Measurements from ENCODE around the gene UNC119B.

The UNC119B gene

DNA sequence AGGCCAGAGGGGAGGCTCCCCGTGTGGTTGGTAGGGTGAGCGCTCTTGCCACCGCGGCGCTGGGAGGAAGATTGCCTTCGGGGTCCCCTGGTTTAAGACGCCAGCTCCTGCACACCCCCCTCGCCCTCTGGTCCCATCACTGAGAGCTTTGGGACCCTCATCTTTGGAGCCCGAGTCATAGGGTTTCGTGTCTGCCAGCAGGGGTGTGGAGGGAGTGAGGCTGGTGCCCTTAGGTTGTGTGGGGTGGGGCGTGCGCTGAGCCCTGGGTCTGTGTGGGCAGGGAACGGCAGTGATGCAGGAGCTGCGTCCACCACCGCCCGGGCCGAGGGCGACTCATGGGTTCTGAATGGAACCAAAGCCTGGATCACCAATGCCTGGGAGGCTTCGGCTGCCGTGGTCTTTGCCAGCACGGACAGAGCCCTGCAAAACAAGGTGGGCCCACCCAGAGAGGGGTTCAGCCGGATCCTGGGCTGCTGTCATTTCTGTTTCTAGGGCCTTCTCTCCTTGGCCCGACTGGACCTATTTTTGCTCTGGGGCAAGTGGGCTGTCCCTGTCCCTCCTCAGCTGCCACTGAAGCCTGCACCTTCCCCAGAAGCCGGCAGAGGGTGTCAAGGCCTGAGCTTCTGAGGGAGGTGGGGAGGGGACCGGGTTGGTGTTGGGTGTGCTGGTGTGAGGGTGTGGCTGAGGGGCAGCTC is 27.4 kb downstream of the UNC119B start:
- no peak for DNase-seq (ENCODE audit: low read depth)
- H3K4me3 ChIP-seq (ENCODE audit: control insufficient read depth, low read depth, low read length) = no peak overlapping the region
- TF ChIP-seq, protein P1, sequence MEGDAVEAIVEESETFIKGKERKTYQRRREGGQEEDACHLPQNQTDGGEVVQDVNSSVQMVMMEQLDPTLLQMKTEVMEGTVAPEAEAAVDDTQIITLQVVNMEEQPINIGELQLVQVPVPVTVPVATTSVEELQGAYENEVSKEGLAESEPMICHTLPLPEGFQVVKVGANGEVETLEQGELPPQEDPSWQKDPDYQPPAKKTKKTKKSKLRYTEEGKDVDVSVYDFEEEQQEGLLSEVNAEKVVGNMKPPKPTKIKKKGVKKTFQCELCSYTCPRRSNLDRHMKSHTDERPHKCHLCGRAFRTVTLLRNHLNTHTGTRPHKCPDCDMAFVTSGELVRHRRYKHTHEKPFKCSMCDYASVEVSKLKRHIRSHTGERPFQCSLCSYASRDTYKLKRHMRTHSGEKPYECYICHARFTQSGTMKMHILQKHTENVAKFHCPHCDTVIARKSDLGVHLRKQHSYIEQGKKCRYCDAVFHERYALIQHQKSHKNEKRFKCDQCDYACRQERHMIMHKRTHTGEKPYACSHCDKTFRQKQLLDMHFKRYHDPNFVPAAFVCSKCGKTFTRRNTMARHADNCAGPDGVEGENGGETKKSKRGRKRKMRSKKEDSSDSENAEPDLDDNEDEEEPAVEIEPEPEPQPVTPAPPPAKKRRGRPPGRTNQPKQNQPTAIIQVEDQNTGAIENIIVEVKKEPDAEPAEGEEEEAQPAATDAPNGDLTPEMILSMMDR (IDR thresholded peaks at IDR 0.05; ENCODE audit: control insufficient read depth, insufficient read depth, low read depth, low read length, missing control alignments) = peak; percentile 39

DNA sequence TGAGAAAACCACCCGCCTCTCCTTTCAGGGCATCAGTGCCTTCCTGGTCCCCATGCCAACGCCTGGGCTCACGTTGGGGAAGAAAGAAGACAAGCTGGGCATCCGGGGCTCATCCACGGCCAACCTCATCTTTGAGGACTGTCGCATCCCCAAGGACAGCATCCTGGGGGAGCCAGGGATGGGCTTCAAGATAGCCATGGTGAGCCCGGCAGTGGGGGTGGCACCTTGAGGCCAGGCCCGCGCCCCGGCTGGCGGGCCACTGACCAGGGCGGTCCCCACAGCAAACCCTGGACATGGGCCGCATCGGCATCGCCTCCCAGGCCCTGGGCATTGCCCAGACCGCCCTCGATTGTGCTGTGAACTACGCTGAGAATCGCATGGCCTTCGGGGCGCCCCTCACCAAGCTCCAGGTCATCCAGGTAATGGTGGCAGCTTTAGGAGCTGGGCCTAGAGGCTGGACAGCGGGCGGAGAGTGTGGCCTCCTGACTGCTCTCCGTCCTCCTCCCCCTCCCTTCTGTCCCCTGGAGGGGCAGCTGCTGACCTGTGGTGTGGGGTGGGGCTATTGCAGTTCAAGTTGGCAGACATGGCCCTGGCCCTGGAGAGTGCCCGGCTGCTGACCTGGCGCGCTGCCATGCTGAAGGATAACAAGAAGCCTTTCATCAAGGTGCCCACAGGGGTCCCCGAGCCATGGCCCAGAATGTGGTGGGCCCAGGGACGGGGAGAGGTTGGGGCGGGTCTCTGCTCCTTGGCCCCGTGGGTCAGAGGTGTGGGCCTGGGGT is 28.2 kb downstream of the UNC119B start:
- DNase-seq (ENCODE audit: low read depth) = no peak
- TF ChIP-seq, protein P1 (IDR thresholded peaks at IDR 0.05; ENCODE audit: control insufficient read depth, insufficient read depth, low read depth, low read length, missing control alignments) = no peak
- no peak overlapping the region for H3K4me3 ChIP-seq (ENCODE audit: control insufficient read depth, low read depth, low read length)

DNA sequence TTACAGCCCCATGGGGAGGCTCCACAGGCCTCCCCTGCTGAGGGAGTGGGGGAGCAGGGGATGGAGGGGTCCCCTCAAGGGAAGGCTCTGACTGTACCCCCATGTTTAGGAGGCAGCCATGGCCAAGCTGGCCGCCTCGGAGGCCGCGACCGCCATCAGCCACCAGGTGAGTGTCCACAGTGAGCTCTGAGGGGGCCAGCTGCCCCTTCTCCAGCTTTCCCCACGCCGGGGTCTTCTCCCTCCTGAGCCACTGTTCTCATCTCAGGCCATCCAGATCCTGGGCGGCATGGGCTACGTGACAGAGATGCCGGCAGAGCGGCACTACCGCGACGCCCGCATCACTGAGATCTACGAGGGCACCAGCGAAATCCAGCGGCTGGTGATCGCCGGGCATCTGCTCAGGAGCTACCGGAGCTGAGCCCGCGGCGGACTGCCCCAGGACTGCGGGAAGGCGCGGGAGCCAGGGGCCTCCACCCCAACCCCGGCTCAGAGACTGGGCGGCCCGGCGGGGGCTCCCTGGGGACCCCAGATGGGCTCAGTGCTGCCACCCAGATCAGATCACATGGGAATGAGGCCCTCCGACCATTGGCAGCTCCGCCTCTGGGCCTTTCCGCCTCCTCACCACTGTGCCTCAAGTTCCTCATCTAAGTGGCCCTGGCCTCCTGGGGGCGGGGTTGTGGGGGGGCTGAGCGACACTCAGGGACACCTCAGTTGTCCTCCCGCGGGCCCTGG is 28.9 kb downstream of the UNC119B start:
- DNase-seq (ENCODE audit: low read depth) = no peak
- TF ChIP-seq, protein P1 (IDR thresholded peaks at IDR 0.05; ENCODE audit: control insufficient read depth, insufficient read depth, low read depth, low read length, missing control alignments) = no peak
- no peak overlapping the region for H3K4me3 ChIP-seq (ENCODE audit: control insufficient read depth, low read depth, low read length)

DNA sequence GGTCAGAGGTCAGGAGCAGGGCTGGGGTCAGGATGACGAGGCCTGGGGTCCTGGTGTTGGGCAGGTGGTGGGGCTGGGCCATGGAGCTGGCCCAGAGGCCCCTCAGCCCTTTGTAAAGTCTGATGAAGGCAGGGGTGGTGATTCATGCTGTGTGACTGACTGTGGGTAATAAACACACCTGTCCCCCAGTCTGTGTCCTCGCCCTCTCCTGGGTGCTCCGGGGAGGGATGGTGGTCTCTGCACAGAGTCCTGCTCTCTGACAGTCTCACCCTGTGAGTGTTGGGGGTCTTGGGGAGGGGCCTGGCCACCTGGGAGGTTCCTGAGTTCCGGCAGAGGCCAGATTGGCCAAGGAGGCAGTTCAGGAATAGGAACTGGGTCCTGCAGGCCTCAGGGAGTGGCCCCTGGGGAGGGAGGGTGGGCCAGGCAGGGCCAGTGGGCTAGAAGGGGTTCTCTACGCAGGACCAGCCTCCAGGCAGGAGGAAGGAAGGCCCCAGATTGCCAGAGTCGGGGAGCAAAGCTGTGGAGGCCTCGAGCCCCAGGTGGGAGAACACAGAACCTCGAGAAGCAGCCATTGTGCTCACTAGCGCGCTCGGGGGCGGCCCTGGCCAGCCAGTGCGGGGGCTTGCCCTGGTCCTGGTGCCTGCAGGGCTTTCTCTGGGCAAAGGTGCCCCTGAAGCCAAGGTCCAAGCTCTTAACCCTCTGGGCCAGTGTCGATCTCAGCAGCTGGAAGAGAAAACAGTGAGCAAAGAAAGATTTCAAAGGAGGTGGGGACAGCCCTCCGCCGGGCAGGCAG is 29.8 kb downstream of the UNC119B start:
- DNase-seq (ENCODE audit: low read depth) = no peak
- TF ChIP-seq, protein P1 (IDR thresholded peaks at IDR 0.05; ENCODE audit: control insufficient read depth, insufficient read depth, low read depth, low read length, missing control alignments) = no peak
- H3K4me3 ChIP-seq (ENCODE audit: control insufficient read depth, low read depth, low read length) = no peak overlapping the region

DNA sequence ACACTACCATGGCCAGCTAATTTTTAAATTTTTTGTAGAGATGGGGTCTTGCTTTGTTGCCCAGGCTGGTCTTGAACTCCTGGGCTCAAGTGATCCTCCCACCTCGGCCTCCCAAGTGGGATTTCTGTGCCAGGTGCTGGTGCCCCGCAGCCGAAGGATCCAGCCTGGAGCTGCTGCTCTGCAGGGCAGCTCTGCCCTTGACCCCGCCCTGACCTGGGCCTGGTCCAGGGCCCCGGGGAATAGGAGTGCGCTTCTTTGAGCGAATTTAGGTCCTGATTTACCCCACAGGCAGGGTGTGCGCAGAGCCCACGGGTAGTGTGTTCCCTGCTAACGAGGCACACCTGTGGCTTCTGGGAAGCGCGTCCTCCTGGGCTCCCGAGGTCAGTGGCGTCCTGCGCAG is 30.6 kb downstream of the UNC119B start:
- no peak overlapping the region for H3K4me3 ChIP-seq (ENCODE audit: control insufficient read depth, low read depth, low read length)
- DNase-seq (ENCODE audit: low read depth) = no peak
- TF ChIP-seq, protein P1 (IDR thresholded peaks at IDR 0.05; ENCODE audit: control insufficient read depth, insufficient read depth, low read depth, low read length, missing control alignments) = no peak

Data from AG09309 (cell line).